Measurements from ENCODE around the gene HS6ST1.

HS6ST1 gene

GRCh38 chr2:128282246-128282975, 36.3 kb downstream of the HS6ST1 start:
- DNase-seq (ENCODE audit: low read depth, low spot score): no peak

GRCh38 chr2:128281852-128282245, 36.8 kb downstream of the HS6ST1 start:
- DNase-seq (ENCODE audit: low read depth, low spot score): no peak

GRCh38 chr2:128280901-128281321, 37.8 kb downstream of the HS6ST1 start:
- no peak for DNase-seq (ENCODE audit: low read depth, low spot score)

GRCh38 chr2:128280158-128280871, 38.4 kb downstream of the HS6ST1 start:
- DNase-seq (ENCODE audit: low read depth, low spot score): no peak

- DNase-seq (ENCODE audit: low read depth, low spot score): no peak
These were observed 38.9 kb downstream of the HS6ST1 start for GRCh38 chr2:128279786-128280157.

- no peak for DNase-seq (ENCODE audit: low read depth, low spot score)
These were observed 39.7 kb downstream of the HS6ST1 start for GRCh38 chr2:128279009-128279408.

- no peak for DNase-seq (ENCODE audit: low read depth, low spot score)
These were observed 40.5 kb downstream of the HS6ST1 start for GRCh38 chr2:128277961-128278681.

GRCh38 chr2:128276878-128277675, 41.6 kb downstream of the HS6ST1 start:
- DNase-seq (ENCODE audit: low read depth, low spot score): no peak

GRCh38 chr2:128275498-128276045, 43.1 kb downstream of the HS6ST1 start:
- DNase-seq (ENCODE audit: low read depth, low spot score): no peak

- no peak for DNase-seq (ENCODE audit: low read depth, low spot score)
These were observed 44.5 kb downstream of the HS6ST1 start for GRCh38 chr2:128274218-128274617.

- DNase-seq (ENCODE audit: low read depth, low spot score): no peak
These were observed 45.1 kb downstream of the HS6ST1 start for GRCh38 chr2:128273469-128274081.

GRCh38 chr2:128272601-128273468, 45.8 kb downstream of the HS6ST1 start:
- no peak for DNase-seq (ENCODE audit: low read depth, low spot score)

GRCh38 chr2:128271911-128272600, 46.6 kb downstream of the HS6ST1 start:
- no peak for DNase-seq (ENCODE audit: low read depth, low spot score)

- no peak for DNase-seq (ENCODE audit: low read depth, low spot score)
These were observed 47.1 kb downstream of the HS6ST1 start for GRCh38 chr2:128271597-128271910.

GRCh38 chr2:128270672-128271596, 47.7 kb downstream of the HS6ST1 start:
- no peak for DNase-seq (ENCODE audit: low read depth, low spot score)

- no peak for DNase-seq (ENCODE audit: low read depth, low spot score)
These were observed 48.5 kb downstream of the HS6ST1 start for GRCh38 chr2:128269990-128270671.

GRCh38 chr2:128269063-128269989, 49.3 kb downstream of the HS6ST1 start:
- no peak for DNase-seq (ENCODE audit: low read depth, low spot score)
